OCI-LY3 (cell line): ENCODE measurements around the gene GABARAPL1.

ENCODE experiments used
- H2AFZ ChIP-seq: fragments of 200-600, 300-600 bp; shearing (Covaris generic); 2 replicates; pipeline ENCODE4 v1.6.0; 2014; ENCODE audit warnings: antibody characterized with exemption, low read depth, low read length
- H3K27ac ChIP-seq: fragments of 200-600, 300-600 bp; sonication (generic); 2 replicates; pipeline ENCODE4 v1.5.1; 2014; ENCODE audit warnings: mild to moderate bottlenecking, low read length, moderate library complexity, mixed read lengths
- H3K27me3 ChIP-seq: fragments of 200-600, 300-600 bp; sonication (generic); 2 replicates; pipeline ENCODE4 v1.6.1; 2014; ENCODE audit warnings: low read depth, low read length, mixed read lengths
- H3K36me3 ChIP-seq: fragments of 200-600, 300-600 bp; sonication (generic); replicated peaks from 2 replicates; pipeline ENCODE3; 2014; ENCODE audit warnings: low read depth, low read length, mixed read lengths
- H3K4me1 ChIP-seq: fragments of 300-600, 200-600 bp; sonication (generic); 2 replicates; pipeline ENCODE4 v1.6.1; 2014; ENCODE audit warnings: low read length, mixed read lengths
- H3K4me2 ChIP-seq: fragments of 200-600, 300-600 bp; sonication (generic); 2 replicates; pipeline ENCODE4 v1.6.1; 2014; ENCODE audit warnings: low read length, mixed read lengths
- H3K4me3 ChIP-seq: fragments of 300-600, 200-600 bp; sonication (generic); 2 replicates; pipeline ENCODE4 v1.5.1; 2014; ENCODE audit warnings: antibody characterized with exemption, mild to moderate bottlenecking, low read length, moderate library complexity
- H3K79me2 ChIP-seq: fragments of 300-600, 200-600 bp; shearing (Covaris generic); 2 replicates; pipeline ENCODE4 v1.6.1; 2014; ENCODE audit warnings: mild to moderate bottlenecking, low read length, mixed read lengths
- H3K9ac ChIP-seq: fragments of 300-600, 200-600 bp; shearing (Covaris generic); 2 replicates; pipeline ENCODE4 v1.6.0; 2014; ENCODE audit warnings: mild to moderate bottlenecking, low read length, moderate library complexity
- H3K9me3 ChIP-seq: fragments of 200-600, 300-600 bp; shearing (Covaris generic); 2 replicates; pipeline ENCODE4 v1.6.1; 2014; ENCODE audit warnings: low read length, mixed read lengths; ENCODE audit not compliant: insufficient read depth
- H4K20me1 ChIP-seq: fragments of 200-600, 300-600 bp; sonication (generic); 2 replicates; pipeline ENCODE4 v1.6.1; 2016; ENCODE audit warnings: low read length, mixed read lengths; ENCODE audit not compliant: insufficient read depth
- EZH2phosphoT487 ChIP-seq: fragments of 200-600 bp; shearing (Covaris generic); IDR thresholded peaks from 2 replicates; pipeline ENCODE4 v1.6.1; 2018; ENCODE audit warnings: antibody characterized with exemption, mixed run types, low read depth
- TF ChIP-seq, protein P1 (sequence below): fragments of 200-600, 300-600 bp; sonication (generic); IDR thresholded peaks from 2 replicates; pipeline ENCODE4 v1.5.1; 2014; ENCODE audit warnings: antibody characterized with exemption, low read length, low read depth

Gene GABARAPL1

DNA sequence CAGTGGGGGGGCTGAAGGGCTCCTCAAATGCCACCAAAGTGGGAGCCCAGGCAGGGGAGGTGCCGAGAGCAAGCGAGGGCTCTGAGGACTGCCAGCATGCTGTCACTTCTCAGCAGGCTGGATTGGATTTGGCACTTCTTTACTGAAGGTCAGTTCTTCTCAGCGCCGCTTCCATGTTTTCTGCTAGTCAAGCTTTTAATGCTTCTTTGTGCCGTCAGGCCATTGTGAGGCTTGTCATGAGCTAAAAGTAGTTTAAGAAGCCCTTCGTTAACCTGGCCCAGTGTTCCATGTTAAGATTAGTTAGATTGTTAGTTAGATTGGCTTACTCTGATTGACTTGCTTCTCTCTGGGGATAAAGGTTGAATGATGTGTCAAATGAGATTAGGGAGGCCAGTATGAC lies 13.4 kb downstream of the GABARAPL1 start:
- no peak overlapping the region for H2AFZ ChIP-seq
- no peaks in the 10 kb centered on the region for H3K9me3 ChIP-seq
- H3K4me1 ChIP-seq, result no peaks in the 10 kb centered on the region
- H3K27ac ChIP-seq, result no peak overlapping the region
- TF ChIP-seq, protein P1, sequence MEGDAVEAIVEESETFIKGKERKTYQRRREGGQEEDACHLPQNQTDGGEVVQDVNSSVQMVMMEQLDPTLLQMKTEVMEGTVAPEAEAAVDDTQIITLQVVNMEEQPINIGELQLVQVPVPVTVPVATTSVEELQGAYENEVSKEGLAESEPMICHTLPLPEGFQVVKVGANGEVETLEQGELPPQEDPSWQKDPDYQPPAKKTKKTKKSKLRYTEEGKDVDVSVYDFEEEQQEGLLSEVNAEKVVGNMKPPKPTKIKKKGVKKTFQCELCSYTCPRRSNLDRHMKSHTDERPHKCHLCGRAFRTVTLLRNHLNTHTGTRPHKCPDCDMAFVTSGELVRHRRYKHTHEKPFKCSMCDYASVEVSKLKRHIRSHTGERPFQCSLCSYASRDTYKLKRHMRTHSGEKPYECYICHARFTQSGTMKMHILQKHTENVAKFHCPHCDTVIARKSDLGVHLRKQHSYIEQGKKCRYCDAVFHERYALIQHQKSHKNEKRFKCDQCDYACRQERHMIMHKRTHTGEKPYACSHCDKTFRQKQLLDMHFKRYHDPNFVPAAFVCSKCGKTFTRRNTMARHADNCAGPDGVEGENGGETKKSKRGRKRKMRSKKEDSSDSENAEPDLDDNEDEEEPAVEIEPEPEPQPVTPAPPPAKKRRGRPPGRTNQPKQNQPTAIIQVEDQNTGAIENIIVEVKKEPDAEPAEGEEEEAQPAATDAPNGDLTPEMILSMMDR, result no peak
- TF ChIP-seq EZH2phosphoT487, result no peak
- H3K4me3 ChIP-seq, result no peak overlapping the region
- H3K9ac ChIP-seq, result no peak overlapping the region
- H4K20me1 ChIP-seq, result no peaks in the 10 kb centered on the region
- no peaks in the 10 kb centered on the region for H3K79me2 ChIP-seq
- no peaks in the 10 kb centered on the region for H3K27me3 ChIP-seq
- H3K36me3 ChIP-seq, result no peaks in the 10 kb centered on the region
- H3K4me2 ChIP-seq, result no peak overlapping the region

- Histone ChIP-seq H3K4me3 (no peak overlapping the region), H4K20me1 (no peaks in the 10 kb centered on the region), H3K9ac (no peak overlapping the region), H3K4me2 (no peak overlapping the region), H3K79me2 (no peaks in the 10 kb centered on the region), H3K27me3 (no peaks in the 10 kb centered on the region), H3K36me3 (no peaks in the 10 kb centered on the region), H3K9me3 (no peaks in the 10 kb centered on the region; the same call in 1 of the 2 replicates), H2AFZ (no peak overlapping the region), H3K27ac (no peak overlapping the region), H3K4me1 (no peaks in the 10 kb centered on the region)
- TF ChIP-seq, protein P1, result no peak
- TF ChIP-seq EZH2phosphoT487, result no peak
These were observed 14.1 kb downstream of the GABARAPL1 start for GRCh38 chr12:10226731-10227130.

DNA sequence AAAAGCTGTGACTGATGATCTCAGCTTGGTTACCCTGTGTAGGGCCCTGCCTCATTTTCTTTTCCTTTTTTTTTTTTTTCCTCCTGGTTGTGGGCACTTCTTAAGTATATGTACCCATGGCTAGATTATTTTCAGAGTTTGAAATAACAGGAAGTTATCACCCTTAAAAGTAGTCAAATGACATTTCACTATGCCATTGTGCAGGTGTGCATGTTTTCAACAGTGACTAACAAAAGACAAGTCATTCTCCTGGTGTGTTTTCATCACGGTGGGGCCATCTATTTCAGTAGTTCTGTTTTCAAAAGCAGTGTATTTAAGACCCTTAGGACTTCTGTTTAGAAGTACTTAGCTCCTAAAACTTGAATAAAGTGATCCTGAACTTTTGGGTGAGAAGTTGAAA lies 15.0 kb downstream of the GABARAPL1 start:
- no peak for TF ChIP-seq EZH2phosphoT487
- TF ChIP-seq, protein P1, result no peak
- H3K9ac ChIP-seq, result no peak overlapping the region
- no peak overlapping the region for H3K27ac ChIP-seq
- H3K4me2 ChIP-seq, result no peak overlapping the region
- H4K20me1 ChIP-seq, result no peaks in the 10 kb centered on the region
- no peaks in the 10 kb centered on the region for H3K27me3 ChIP-seq
- no peak overlapping the region for H2AFZ ChIP-seq
- no peaks in the 10 kb centered on the region for H3K36me3 ChIP-seq
- no peak overlapping the region for H3K4me3 ChIP-seq
- H3K4me1 ChIP-seq, result no peaks in the 10 kb centered on the region
- H3K9me3 ChIP-seq, result no peaks in the 10 kb centered on the region; the same call in 1 of the 2 replicates
- H3K79me2 ChIP-seq, result no peaks in the 10 kb centered on the region

- Histone ChIP-seq H3K4me1 (no peaks in the 10 kb centered on the region), H3K36me3 (no peaks in the 10 kb centered on the region), H3K27ac (no peak overlapping the region), H3K27me3 (no peaks in the 10 kb centered on the region), H3K4me3 (no peak overlapping the region), H4K20me1 (no peaks in the 10 kb centered on the region), H3K4me2 (no peak overlapping the region), H2AFZ (no peak overlapping the region), H3K79me2 (no peaks in the 10 kb centered on the region), H3K9ac (no peak overlapping the region), H3K9me3 (peaks cover 5% of the 10 kb centered on the region; the same call in 1 of the 2 replicates)
- TF ChIP-seq, protein P1, result no peak
- no peak for TF ChIP-seq EZH2phosphoT487
These were observed 21.9 kb downstream of the GABARAPL1 start for GRCh38 chr12:10234562-10234961.
